Fibroblast of mammary gland (primary cell): ENCODE measurements around the gene FLT1.
A peak's percentile ranks its signal among the peaks of the same experiment; 100 is the strongest.

Experiments used
- DNase-seq: peaks from one replicate; pipeline ENCODE4 v3.0.0-alpha.2; 2010; ENCODE audit warnings: low read depth
- H3K4me3 ChIP-seq: 2 replicates; pipeline ENCODE4 v1.5.1; 2011; ENCODE audit warnings: low read depth, mild to moderate bottlenecking, low read length, moderate library complexity; ENCODE audit not compliant: control insufficient read depth
- CTCF ChIP-seq: conservative IDR thresholded peaks from 2 replicates; pipeline ENCODE4 v1.5.1; 2011; ENCODE audit warnings: low read depth, low read length, inconsistent platforms; ENCODE audit not compliant: control insufficient read depth, insufficient read depth

FLT1 gene

GRCh38 chr13:28299916-28300315 lies 195.0 kb downstream of the FLT1 start:
- no peak overlapping the region for H3K4me3 ChIP-seq
- DNase-seq, result no peak
- TF ChIP-seq CTCF, result no peak

- DNase-seq, result no peak
- TF ChIP-seq CTCF, result no peak
- no peak overlapping the region for H3K4me3 ChIP-seq
Measured at GRCh38 chr13:28297341-28297740, 197.6 kb downstream of the FLT1 start.

GRCh38 chr13:28286263-28286662 lies 208.7 kb downstream of the FLT1 start:
- TF ChIP-seq CTCF, result no peak
- no peak overlapping the region for H3K4me3 ChIP-seq
- DNase-seq, result no peak

- H3K4me3 ChIP-seq, result no peak overlapping the region
- no peak for TF ChIP-seq CTCF
- no peak for DNase-seq
Measured at GRCh38 chr13:28283600-28283999, 211.3 kb downstream of the FLT1 start.

GRCh38 chr13:28282451-28282850 lies 212.5 kb downstream of the FLT1 start:
- H3K4me3 ChIP-seq, result no peak overlapping the region
- no peak for DNase-seq
- TF ChIP-seq CTCF, result no peak

GRCh38 chr13:28273919-28274318 lies 221.0 kb downstream of the FLT1 start:
- DNase-seq, result peak; percentile 4
- no peak for TF ChIP-seq CTCF
- no peak overlapping the region for H3K4me3 ChIP-seq
